ENCODE measurements around the gene EIF4E2.

DNA sequence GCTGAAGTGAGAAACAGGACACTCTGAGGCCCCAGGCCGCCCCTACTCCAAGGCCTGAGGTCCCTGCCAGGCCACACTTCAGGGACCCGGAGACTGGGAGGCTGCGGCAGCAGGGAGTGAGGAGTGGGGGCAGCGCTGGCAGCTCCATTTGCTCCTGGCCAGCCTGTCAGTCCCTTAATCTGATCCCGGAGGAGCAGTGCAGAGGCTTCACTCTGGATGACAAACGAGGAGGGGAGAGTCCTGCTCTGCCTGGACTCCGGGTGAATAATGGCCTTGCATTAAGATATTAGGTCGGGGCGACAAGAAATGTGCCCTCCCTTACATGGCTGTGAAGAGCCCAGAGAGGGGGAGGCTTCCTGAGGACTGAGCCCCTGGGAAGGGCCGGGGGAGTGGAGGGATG, 44.6 kb upstream of the EIF4E2 start:
- TF ChIP-seq POLR2A (IDR thresholded peaks at IDR 0.05; ENCODE audit: low read length) (no peak), GATA1 (IDR thresholded peaks at IDR 0.05; ENCODE audit: low read depth, low read length) (no peak)

Measured in erythroblast (primary cell).